Astrocyte of the cerebellum (primary cell): Measurements from ENCODE around the gene SSH3.
"Not testable (repeated sequence)": the region's sequence is repeated elsewhere in the genome, so short reads cannot be mapped to it uniquely, and the experiment has no call there.

ENCODE experiments used
- DNase-seq: peaks from one replicate; pipeline ENCODE4 v3.0.0-alpha.2; 2011; ENCODE audit warnings: low read depth
- H3K4me3 ChIP-seq: 2 replicates; pipeline ENCODE4 v1.5.1; 2011; ENCODE audit warnings: mild to moderate bottlenecking, low read depth, low read length, moderate library complexity
- CTCF ChIP-seq: IDR thresholded peaks from 2 replicates; pipeline ENCODE4 v1.5.1; 2012; ENCODE audit warnings: low read length, low read depth, moderate library complexity, mild to moderate bottlenecking; ENCODE audit errors: missing control alignments
- in situ Hi-C: cut with HindIII; loops from 2 replicates; pipeline ENCODE4 v1.10.0; 2017; ENCODE audit warnings: low sequenced_read_pairs

Gene SSH3

GRCh38 chr11:67316882-67317204 lies 13.5 kb downstream of the SSH3 start:
- DNase-seq, result no peak
- peak overlapping the region; percentile 75 for H3K4me3 ChIP-seq
- no peak for TF ChIP-seq CTCF
- in situ Hi-C loops, result loop anchor here (10.0 kb wide), 1 partner anchor 62 kb away; no protein-coding TSS in a partner anchor

- in situ Hi-C loops, result loop anchor here (10.0 kb wide), 1 partner anchor 63 kb away; no protein-coding TSS in a partner anchor
- peak; percentile 85 for TF ChIP-seq CTCF
- peak overlapping the region; percentile 75 for H3K4me3 ChIP-seq
- peak; percentile 88 for DNase-seq
Measured at GRCh38 chr11:67317205-67317887, 14.0 kb downstream of the SSH3 start.

GRCh38 chr11:67317888-67318555 lies 14.7 kb downstream of the SSH3 start:
- no peak for TF ChIP-seq CTCF
- DNase-seq, result no peak
- H3K4me3 ChIP-seq, result peak overlapping the region; percentile 75
- in situ Hi-C loops, result loop anchor here (10.0 kb wide), 1 partner anchor 63 kb away; no protein-coding TSS in a partner anchor

GRCh38 chr11:67318876-67319275 lies 15.5 kb downstream of the SSH3 start:
- in situ Hi-C loops, result loop anchor here (10.0 kb wide), 1 partner anchor 64 kb away; no protein-coding TSS in a partner anchor
- not testable (repeated sequence) for DNase-seq, H3K4me3 ChIP-seq

- no peak for DNase-seq
- no peak overlapping the region for H3K4me3 ChIP-seq
- in situ Hi-C loops, result no loop called here
- TF ChIP-seq CTCF, result no peak
Measured at GRCh38 chr11:67320011-67320410, 16.7 kb downstream of the SSH3 start.

GRCh38 chr11:67320691-67321090 lies 17.4 kb downstream of the SSH3 start:
- H3K4me3 ChIP-seq, result no peak overlapping the region
- in situ Hi-C loops, result no loop called here
- TF ChIP-seq CTCF, result no peak
- no peak for DNase-seq

GRCh38 chr11:67321313-67321871 lies 18.1 kb downstream of the SSH3 start:
- no peak overlapping the region for H3K4me3 ChIP-seq
- in situ Hi-C loops, result no loop called here
- TF ChIP-seq CTCF, result no peak
- no peak for DNase-seq
